Mononuclear cell (primary cell): ENCODE results near the gene PRM3. TPM values are rescaled to one million over a fixed set of nuclear protein-coding genes. Genes with fewer than 3 reads are reported as not detected.

Experiments
- H3K27me3 ChIP-seq: 2 replicates; pipeline ENCODE4 v1.6.0; 2011; ENCODE audit warnings: low read length, control low read depth; ENCODE audit not compliant: insufficient read depth
- H3K4me1 ChIP-seq: 2 replicates; pipeline ENCODE4 v1.5.1; 2011; ENCODE audit warnings: mild to moderate bottlenecking, low read length, control low read depth; ENCODE audit not compliant: insufficient read depth
- H3K4me3 ChIP-seq: 2 replicates; pipeline ENCODE4 v1.5.1; 2011; ENCODE audit warnings: mild to moderate bottlenecking, low read length, moderate library complexity
- H3K9me3 ChIP-seq: 2 replicates; pipeline ENCODE4 v1.5.1; 2011; ENCODE audit warnings: low read depth, mild to moderate bottlenecking, control low read depth, low read length
- total RNA-seq: library from RNA; depleted of rRNA; stranded (reverse); fragments of >200 nt; gene quantifications from one replicate; pipeline ENCODE4 v1.2.3, GENCODE V29; 2012

PRM3 gene
- total RNA-seq, 1 donor: not detected

DNA sequence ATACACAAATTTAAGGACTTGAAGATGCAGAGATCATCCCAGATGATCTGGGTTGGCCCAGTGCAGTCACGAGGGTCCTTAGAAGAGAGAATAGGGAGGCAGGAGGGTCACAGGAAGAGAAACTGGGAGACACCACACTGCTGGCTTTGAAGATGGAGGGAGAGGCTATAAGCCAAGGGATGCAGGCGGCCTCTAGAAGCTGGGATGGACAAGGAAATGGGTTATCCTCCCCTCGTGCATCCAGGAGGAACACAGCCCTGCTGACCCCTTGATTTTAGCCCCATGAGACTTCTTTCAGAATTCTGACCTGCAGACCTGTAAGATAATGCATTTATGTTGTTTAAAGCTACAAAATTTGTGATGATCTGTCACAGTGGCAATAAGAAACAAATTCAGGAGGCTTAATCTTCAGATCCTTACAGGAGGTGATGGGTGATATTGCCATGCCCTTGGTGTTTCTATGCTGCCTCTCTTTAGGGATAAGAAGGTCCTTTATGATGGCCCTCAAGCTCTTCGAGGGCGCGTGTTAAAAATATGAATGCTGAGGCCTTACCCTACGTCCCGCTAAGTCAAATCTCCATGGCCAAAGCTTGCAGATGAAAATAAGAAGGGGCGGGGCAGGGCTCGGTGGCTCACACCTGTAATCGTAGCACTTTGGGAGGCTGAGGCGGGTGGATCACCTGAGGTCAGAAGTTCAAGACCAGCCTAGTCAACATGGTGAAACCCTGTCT lies 4.3 kb upstream of the PRM3 start:
- no peak overlapping the region for H3K4me3 ChIP-seq

DNA sequence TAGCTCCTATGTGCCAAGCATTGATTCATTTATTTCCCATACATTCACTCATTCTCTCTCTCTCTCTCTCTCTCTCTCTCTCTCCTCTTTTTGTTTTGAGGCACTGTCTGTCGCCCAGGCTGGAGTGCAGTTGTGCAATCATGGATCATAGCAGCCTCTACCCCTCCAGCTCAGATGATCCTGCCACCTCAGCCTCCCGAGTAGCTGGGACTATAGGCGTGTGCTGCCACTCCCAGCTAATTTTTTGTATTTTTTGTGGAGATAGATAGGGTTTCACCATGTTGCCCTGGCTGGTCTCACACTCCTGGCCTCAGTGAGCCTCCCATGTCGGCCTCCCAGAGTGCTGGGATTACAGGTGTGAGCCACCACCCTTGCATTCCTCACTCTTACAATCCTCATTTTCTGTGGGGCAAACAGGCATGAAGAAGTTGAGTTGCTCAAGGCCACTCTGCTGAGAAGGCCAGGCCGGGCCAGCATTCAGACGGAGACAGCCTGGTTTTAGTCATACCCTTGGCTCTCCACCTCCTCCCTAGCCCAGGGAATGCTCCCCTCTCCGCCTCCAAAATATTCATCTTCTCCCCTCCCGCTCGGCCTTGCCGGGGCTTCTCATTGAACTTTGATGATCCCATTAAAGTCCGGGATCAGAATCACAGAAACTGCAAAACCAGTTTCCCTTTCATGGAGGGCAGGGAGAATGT lies 3.6 kb upstream of the PRM3 start:
- Histone ChIP-seq H3K4me3 (no peak overlapping the region), H3K27me3 (no peaks in the 10 kb centered on the region), H3K9me3 (no peaks in the 10 kb centered on the region), H3K4me1 (peaks cover 9% of the 10 kb centered on the region)

More for the DNA sequence above, 4.3 kb upstream of the PRM3 start:
- Histone ChIP-seq H3K9me3 (no peaks in the 10 kb centered on the region), H3K27me3 (no peaks in the 10 kb centered on the region), H3K4me1 (peaks cover 9% of the 10 kb centered on the region)

DNA sequence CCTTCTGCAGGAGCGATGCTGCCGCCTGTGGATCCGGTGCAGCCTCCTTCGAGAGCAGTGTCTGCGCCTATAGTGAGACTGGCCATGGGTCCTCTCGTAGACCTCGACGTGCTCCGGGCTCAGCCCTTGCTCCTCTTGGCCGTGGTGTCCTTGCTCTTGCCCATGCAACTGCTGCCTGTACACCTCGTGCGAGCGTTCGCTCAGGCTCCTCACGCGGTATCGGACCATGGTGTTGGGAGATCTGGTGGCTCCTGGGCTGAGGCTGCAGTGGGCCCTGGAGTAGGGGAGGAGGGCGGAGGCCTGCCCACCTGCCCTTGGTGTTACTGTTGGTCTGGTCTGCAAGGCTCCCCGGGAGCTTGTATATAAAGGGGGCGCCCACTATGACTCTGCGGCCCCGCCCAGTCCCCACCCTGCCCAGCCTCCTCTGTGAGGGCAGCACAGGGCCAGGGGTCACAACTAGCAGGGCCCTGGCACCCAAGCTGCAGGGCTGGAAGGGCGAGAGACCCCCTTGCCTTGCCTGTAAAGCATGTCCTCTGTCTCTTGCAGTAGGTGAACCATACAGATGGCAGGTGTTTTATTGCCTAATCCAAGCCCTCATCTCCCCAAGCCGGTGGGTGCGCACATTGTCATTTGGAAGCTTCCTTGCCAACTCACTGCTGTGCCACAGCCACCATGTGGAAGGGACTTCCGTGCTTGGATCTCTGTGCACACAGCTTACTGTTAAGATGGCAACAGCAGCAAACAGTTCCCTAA lies 2.9 kb upstream of the PRM3 start, which contains the start of gene PRM2:
Gene PRM2, minus strand, starts transcription at position 338 of the 753 bp plus-strand sequence. Its CDS starts 110 bp downstream, at position 228.
- H3K9me3 ChIP-seq: no peaks in the 10 kb centered on the region
- H3K4me1 ChIP-seq: peaks cover 9% of the 10 kb centered on the region
- H3K4me3 ChIP-seq: no peak within 1 kb of the TSS
- H3K27me3 ChIP-seq: no peaks in the 10 kb centered on the region

DNA sequence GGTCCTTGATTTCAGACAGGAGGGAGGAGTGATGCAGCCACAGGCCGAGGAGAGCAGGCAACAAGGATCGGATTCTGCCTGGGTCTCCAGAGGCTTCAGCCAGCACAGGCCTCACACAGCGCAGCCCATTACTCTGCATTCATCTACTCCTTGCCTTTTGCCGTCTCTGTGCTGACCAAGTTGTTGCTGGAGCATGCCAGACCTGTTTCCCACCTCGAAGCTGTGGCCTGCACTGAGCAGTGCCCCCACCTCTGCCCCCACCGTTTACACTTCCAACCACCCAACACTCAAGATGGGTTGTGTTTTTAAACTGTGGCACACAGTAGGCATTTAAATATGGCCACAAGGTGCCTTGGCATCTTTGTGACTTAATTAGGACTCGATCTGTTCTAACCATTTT lies 1.5 kb upstream of the PRM3 start:
- Histone ChIP-seq H3K27me3 (no peaks in the 10 kb centered on the region), H3K9me3 (no peaks in the 10 kb centered on the region), H3K4me1 (peaks cover 9% of the 10 kb centered on the region), H3K4me3 (no peak overlapping the region)

DNA sequence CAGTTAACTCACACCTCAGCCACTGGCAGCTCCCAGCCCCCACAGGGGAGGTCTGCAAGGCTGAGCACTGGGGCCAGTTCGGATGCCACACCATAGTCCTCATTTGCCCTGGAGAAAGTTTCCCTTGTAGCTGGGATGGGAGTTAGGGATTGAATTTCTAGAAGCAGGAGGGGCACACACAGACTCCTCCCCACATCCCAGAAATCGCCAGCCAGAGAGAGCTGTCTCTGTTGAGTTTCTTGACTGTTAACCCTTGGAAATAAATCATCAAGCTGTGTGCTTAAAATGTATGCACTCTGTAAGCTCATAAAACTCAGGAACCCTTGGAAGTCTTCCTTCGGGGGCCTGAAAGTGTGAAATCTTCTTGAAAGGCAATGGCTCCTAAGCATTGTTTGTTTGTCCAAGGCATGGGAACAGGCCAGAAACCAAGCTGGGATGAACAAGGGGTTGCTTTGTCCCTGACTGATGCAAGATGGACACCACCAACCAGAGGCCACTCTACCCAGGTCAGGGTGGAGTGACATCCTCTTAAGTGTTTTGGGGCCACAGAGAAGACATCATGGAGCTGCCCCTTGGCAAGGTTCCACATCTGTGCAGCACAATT lies 394 bp upstream of the PRM3 start:
- Histone ChIP-seq H3K9me3 (no peaks in the 10 kb centered on the region), H3K4me1 (peaks cover 2% of the 10 kb centered on the region), H3K4me3 (no peak overlapping the region), H3K27me3 (no peaks in the 10 kb centered on the region)

DNA sequence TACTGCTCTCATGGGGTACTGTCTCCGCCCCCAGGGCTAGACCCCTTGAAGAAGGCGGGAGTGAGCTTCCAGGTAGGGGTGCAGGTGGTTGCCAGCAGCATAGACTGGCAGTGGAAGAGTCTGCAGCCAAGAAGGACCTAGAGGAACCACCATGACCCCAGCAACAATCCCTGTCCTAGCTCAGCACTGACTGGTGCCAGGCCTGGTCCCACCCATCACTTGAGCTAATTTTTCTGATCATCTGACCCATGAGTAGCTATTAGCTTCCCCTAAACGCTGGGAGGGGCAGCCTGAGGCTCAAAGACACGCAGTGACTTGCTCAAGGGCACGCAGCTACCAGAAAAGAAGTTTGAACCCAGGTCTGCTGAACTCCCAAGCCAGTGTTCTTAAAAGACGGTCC lies 945 bp downstream of the PRM3 start:
- H3K9me3 ChIP-seq: no peaks in the 10 kb centered on the region
- H3K27me3 ChIP-seq: no peaks in the 10 kb centered on the region
- no peaks in the 10 kb centered on the region for H3K4me1 ChIP-seq
- no peak overlapping the region for H3K4me3 ChIP-seq

DNA sequence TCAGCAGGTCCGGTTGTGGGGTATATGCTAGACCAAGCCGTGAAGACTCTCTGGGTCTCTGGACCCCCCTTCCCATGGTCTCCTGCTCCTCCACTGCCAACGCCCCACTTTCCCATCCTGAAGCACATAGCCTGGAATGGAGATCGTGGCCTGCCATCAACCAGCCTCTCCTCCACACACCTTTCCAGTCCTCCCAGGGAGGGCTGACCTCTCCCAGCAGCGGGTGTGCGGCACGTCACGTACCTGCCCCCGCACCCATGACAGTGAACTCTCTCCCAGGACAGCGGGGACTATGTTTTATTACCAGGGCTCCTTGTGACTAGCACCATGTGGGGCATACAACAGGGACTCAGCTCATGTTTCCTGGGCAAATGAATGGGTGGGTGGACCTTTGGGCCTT lies 1.8 kb downstream of the PRM3 start:
- Histone ChIP-seq H3K4me3 (no peak overlapping the region), H3K9me3 (no peaks in the 10 kb centered on the region), H3K27me3 (no peaks in the 10 kb centered on the region), H3K4me1 (no peaks in the 10 kb centered on the region)

DNA sequence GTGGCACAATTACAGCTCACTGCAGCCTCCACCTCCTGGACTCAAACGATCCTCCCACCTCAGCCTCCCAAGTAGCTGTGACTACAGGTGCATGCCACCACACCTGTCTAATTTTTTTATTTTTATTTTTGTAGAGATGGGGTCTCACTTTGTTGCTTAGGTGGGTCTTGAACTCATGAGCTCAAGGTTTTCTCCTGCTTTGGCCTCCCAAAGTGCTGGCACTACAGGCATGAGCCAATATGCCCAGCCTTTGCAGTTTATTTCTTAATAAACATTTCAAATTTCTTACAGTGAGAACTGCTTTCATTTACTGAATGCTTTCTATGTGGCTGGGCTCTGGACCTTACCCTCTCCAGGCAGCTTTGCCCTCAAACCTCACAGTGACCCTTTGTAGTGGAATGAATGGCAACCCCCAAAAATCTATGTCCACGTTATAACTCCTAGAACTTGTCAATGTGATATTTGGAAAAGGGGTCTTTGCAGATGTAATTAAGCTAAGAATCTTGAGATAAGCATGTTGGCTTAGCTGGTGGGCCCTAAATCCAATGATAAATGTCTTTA lies 2.7 kb downstream of the PRM3 start:
- H3K9me3 ChIP-seq: no peaks in the 10 kb centered on the region
- H3K4me3 ChIP-seq: no peak overlapping the region
- no peaks in the 10 kb centered on the region for H3K27me3 ChIP-seq
- H3K4me1 ChIP-seq: no peaks in the 10 kb centered on the region

DNA sequence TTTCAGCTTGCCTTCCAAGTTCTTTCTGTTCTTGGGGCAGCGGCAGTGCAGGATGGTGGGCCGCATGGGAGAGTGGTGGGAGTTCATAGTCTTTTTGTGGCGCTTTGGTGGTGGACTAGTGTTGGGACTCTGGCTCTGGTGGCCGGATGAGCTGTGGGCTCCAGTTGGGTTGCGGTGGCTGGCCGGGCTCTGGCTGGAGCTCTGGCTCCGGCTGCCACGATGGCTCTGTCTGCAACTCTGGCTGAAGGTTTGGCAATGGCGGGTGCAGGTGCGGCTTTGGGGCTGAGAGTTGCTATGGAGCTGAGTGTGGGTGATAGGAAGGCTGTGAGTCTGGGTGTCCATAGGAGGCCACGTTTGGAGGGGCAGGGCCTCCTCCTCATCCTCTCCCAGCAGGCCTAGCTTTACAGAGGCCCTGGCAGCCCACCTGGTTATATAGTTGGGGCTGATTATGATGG lies 4.5 kb downstream of the PRM3 start, which contains the start of gene TNP2:
Gene TNP2, minus strand, starts transcription at position 405 of the 455 bp plus-strand sequence. Its CDS starts 63 bp downstream, at position 342.
- Histone ChIP-seq H3K4me1 (peaks cover 9% of the 10 kb centered on the region), H3K4me3 (no peak within 1 kb of the TSS), H3K27me3 (no peaks in the 10 kb centered on the region), H3K9me3 (no peaks in the 10 kb centered on the region)

DNA sequence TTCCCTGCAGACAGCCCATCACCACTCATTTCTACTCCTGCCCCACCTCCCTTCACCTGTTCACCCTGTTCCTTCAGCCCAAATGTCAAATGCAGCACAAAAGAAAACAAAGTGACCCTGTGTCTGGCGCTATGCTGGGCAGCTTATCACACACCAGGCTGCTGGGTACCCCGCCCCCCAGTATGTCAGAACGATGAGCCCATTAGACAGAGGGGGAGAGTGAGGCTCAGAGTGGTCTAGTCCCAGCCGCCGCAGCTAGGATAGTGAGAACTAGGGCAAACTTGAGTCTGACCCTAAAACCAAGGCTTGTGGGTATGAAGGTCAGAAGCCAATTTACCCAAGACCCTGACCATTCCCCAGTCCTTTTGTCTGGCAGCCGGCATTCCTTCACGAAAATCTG lies 8.3 kb downstream of the PRM3 start:
- H3K4me1 ChIP-seq: peaks cover 14% of the 10 kb centered on the region
- no peaks in the 10 kb centered on the region for H3K9me3 ChIP-seq
- H3K4me3 ChIP-seq: no peak overlapping the region
- H3K27me3 ChIP-seq: no peaks in the 10 kb centered on the region

DNA sequence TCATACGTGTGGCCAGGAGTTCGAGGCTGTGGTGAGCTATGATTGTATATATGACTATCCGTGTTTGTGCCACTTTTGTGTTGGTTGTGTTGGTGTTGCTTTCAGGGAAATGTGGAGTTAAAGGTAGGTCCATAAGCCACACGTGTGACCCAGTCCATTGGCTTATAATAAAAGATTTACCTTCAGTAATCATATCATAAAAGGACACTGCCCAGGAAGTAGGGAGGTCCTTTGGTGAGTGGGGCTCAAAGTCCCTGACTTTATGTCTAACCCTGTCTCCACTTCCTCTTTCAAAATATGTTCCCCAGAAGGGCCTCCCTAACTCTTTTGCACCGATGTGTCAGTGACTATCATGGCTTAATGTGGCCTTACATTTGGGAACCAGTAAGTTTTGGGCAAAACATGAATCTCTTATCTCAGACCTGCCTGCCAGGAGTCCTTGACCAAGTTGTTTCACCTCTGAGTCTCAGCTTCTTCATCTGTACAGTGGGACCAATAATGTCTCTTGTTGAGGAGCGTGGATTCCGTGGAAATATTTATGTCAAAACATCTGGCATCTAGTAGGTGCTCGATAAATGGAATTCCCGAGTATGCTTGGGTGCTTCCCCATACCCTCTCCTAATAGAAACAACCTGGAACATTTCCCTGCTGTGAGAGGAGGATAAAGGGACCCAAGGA lies 9.1 kb downstream of the PRM3 start:
- no peak overlapping the region for H3K4me3 ChIP-seq
- no peaks in the 10 kb centered on the region for H3K9me3 ChIP-seq
- peaks cover 15% of the 10 kb centered on the region for H3K4me1 ChIP-seq
- no peaks in the 10 kb centered on the region for H3K27me3 ChIP-seq

DNA sequence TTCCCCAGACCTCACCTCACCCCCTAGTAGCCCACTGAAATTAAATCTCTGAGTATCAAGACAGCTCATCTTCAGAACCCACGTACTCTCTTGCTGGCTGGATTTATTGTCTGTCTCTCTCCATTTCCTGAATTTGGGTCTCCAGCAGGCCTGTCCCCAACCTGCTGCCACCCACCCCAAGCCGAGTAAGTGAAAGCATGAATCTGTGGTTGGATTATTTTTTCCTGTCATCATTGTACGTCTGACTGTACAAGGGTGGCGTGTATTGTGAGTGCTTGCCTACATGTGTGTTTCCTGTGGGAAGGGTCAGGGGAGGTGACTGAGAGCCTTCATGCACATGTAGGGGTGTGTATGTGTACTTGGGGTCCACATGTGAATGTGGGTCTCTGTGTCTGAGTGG lies 9.7 kb downstream of the PRM3 start:
- H3K9me3 ChIP-seq: no peaks in the 10 kb centered on the region
- peaks cover 21% of the 10 kb centered on the region for H3K4me1 ChIP-seq
- no peak overlapping the region for H3K4me3 ChIP-seq
- H3K27me3 ChIP-seq: no peaks in the 10 kb centered on the region

DNA sequence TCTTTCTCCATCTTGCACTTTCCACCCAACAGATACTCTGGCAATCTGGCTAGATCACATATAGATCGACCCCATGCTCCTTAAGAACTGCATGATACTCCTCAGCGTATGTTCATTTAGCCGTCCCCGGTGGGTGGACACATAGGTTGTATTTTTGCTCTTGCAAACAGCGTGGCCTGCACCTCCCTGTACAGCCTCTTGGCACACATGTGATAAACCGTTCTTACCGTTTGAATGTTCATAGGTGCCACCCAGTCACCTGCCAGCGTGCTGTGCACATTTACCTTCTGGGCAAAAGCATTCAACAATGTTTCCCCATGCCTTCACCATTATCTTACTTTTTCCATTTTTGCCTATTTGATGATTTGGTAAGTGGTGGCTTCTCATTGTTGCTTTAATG lies 10.5 kb downstream of the PRM3 start:
- H3K4me1 ChIP-seq: peaks cover 29% of the 10 kb centered on the region
- no peaks in the 10 kb centered on the region for H3K9me3 ChIP-seq
- no peak overlapping the region for H3K4me3 ChIP-seq
- H3K27me3 ChIP-seq: no peaks in the 10 kb centered on the region

DNA sequence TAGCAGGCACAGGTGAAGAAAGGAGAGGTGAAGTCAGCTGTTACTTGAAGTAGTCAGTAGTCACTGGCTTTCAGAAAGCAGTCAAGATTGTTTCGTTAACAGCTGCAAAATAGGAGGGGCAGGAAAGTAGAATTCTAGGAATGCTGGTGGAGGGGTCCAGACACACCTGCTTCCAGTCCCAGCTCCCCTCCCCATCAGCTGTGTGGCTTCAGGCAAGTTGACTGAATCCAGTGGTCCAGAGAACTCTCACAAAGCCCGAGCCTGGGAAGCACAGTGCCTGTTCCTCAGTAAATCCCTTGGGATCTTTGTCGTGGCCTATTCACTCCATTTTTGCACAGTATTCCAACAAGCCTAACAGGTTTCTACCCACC lies 12.8 kb downstream of the PRM3 start:
- no peaks in the 10 kb centered on the region for H3K27me3 ChIP-seq
- no peak overlapping the region for H3K4me3 ChIP-seq
- H3K9me3 ChIP-seq: no peaks in the 10 kb centered on the region
- H3K4me1 ChIP-seq: peaks cover 44% of the 10 kb centered on the region
